HG03442 (cell line): Measurements from ENCODE around the gene NUDT13.

ENCODE experiments used
- ATAC-seq: cut with Tn5 transposase; IDR thresholded peaks from one replicate; pipeline ENCODE4 v1.9.1; 2021; ENCODE audit warnings: mild to moderate bottlenecking, moderate library complexity; ENCODE audit not compliant: unreplicated experiment

The NUDT13 gene

GRCh38 chr10:73110345-73110849 is at the start of gene NUDT13:
TSS of gene NUDT13 (plus strand) at chr10:73110455. CDS start at chr10:73114366, 3,911 bp downstream.
- peak; percentile 58 for ATAC-seq

GRCh38 chr10:73060738-73061635 is 49.3 kb upstream of the NUDT13 start:
- no peak for ATAC-seq

DNA sequence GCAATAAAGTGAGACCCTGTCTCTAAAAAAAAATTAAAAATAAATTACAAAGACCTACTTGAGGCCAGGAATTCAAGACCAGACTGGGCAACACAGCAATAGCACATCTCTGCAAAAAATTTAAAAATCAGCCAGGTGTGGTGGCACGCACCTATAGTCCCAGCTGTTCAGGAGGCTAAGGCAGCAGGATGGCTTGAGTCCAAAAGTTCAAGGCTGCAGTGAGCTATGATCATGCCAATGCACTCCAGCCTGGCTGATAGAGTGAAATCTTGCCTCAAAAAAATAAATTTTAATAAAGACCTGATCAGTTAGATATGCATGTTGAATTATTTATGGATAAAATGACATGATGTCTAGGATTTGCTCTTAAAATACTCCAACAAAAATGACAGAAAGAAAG is 48.5 kb upstream of the NUDT13 start:
- ATAC-seq, result no peak

DNA sequence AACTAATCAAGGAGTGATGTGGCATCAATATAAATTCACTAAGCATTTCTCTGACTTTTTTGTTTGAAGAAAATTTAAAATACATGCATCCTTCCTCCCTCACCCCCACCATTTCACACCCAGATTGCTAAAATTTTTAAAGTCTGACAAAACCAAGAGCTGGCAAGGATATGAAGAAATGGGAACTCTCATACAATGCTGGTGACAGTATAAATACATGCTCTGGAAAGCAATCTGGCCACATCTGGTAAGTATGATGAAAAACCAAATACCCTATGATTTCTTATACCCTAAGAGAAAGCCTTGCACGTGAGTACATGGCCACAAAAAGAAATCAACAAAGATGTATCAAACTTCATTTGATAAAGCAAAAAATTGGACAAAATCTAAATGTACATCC is 44.8 kb upstream of the NUDT13 start:
- no peak for ATAC-seq

DNA sequence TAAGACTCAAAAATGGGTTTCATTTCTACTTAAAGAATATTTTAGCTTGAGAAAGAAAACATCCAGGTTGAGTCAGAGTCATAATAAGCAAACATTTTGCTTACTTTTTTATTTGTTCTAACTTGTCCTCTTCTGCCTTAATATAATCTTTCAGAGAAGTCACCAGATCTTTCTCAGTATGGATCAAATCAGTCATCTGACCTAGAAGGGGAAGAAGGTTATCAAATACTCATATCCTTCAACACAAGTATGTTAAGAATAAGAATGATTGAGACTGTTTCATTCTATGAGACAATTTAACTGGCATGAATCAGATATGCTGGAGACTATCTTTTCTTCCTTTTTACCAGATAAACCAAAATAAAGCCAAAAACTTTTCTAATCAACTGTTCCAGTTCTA is 36.6 kb upstream of the NUDT13 start:
- no peak for ATAC-seq

- ATAC-seq, result no peak
Observed at GRCh38 chr10:73075829-73076228, 34.4 kb upstream of the NUDT13 start.

GRCh38 chr10:73076360-73077183 is 33.7 kb upstream of the NUDT13 start:
- ATAC-seq, result no peak

- ATAC-seq, result peak; percentile 34
Observed at GRCh38 chr10:73079779-73080541, 30.3 kb upstream of the NUDT13 start.

GRCh38 chr10:73083221-73083620 is 27.0 kb upstream of the NUDT13 start:
- no peak for ATAC-seq

DNA sequence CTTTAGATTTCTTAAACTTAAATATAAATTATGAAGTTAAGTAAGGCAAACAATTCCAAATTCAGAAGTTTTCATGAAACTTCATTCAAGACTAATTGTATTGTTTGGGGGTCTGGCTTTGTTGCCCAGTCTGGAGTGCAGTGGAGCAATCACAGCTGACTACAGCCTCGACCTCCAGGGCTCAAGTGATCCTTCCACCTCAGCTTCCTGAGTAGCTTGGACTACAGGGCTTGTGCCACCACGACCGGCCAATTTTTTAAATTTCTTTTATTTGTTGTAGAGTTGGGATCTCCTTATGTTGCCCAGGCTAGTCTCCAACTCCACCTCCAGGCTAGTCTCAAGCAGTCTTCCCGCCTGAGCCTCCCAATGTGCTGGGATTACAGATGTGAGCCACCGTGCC is 26.0 kb upstream of the NUDT13 start:
- no peak for ATAC-seq

GRCh38 chr10:73086816-73087215 is 23.4 kb upstream of the NUDT13 start:
- no peak for ATAC-seq

GRCh38 chr10:73088304-73088703 is 22.0 kb upstream of the NUDT13 start:
- ATAC-seq, result no peak

- ATAC-seq, result no peak
Observed at GRCh38 chr10:73092830-73093229, 17.4 kb upstream of the NUDT13 start.

GRCh38 chr10:73093922-73094850 is 16.1 kb upstream of the NUDT13 start:
- ATAC-seq, result no peak

GRCh38 chr10:73094986-73095480 is 15.2 kb upstream of the NUDT13 start:
- no peak for ATAC-seq

- ATAC-seq, result no peak
Observed at GRCh38 chr10:73095481-73096021, 14.7 kb upstream of the NUDT13 start.

GRCh38 chr10:73096041-73096448 is 14.2 kb upstream of the NUDT13 start:
- peak; percentile 24 for ATAC-seq

DNA sequence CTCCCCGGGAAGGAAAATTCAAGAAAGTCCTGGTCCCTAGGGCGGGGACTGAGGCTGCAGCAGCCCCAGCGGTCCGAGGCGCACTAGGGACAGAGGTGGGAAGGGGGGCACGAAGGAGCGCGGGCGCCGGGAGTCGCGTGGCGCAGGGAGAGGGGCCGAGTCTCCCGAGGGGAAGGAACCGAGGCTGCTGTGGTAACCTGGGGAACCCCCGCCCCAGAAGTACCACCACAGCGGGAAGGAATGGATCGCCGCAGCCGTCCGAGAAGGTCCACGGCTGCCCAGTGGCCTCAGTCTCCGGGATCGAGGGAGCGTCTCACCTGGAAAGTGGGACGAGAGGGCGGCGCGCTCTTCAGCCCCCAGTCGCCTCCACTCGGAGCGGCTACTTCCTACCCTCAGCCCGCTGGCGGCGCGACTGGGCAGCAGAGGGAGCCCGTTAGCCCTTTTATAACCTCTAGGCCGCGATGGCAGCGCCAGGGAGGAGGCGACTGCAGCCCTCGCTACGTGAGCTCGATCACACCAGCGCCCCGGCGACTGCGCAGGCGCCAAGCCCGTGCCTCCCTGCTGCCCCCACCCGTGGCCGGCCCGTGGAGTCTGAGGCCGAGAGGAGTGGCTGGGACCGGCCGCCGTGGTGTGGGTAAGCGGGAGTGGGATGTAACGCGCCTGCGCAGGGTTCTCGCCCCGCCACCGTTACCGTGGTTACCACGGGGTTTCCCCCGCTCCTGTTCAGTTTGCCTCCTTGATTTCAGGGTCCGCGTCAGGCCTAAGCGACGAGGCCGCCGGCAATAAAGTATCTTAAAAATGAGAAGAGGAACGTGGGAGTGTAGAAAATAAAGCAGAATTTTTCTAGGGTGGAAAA is 13.6 kb upstream of the NUDT13 start, which contains the start of gene P4HA1:
Gene P4HA1 (minus strand): TSS at position 418 of the 856 bp plus-strand sequence. CDS start 21,983 bp downstream, outside the sequence.
- peak; percentile 80 for ATAC-seq
